Dendritic cell treated with granulocyte-macrophage colony-stimulating factor and Interleukin-4, amounts not matched to agents 40 ng/mL and 50 ng/mL, for 4 days (primary cell): ENCODE measurements around the gene ELN.

Source experiments
- H3K27ac Mint-ChIP-seq: one replicate; pipeline ENCODE4 v1.8.0; 2022; ENCODE audit warnings: mild to moderate bottlenecking, mixed read lengths
- H3K27me3 Mint-ChIP-seq: one replicate; pipeline ENCODE4 v1.8.0; 2022; ENCODE audit warnings: mild to moderate bottlenecking, mixed read lengths
- H3K36me3 Mint-ChIP-seq: one replicate; pipeline ENCODE4 v1.8.0; 2022; ENCODE audit warnings: low read depth, mixed read lengths
- H3K4me1 Mint-ChIP-seq: one replicate; pipeline ENCODE4 v1.8.0; 2022; ENCODE audit warnings: low read depth, mixed read lengths
- H3K4me3 Mint-ChIP-seq: one replicate; pipeline ENCODE4 v1.8.0; 2022; ENCODE audit warnings: mild to moderate bottlenecking, moderate library complexity, mixed read lengths
- H3K9me3 Mint-ChIP-seq: one replicate; pipeline ENCODE4 v1.8.0; 2022; ENCODE audit warnings: mixed read lengths
- intact Hi-C: fragments of 100-400 bp; cut with micrococcal nuclease; formaldehyde crosslinking; loops from one replicate; pipeline ENCODE4 v1.15.0; 2022

ELN gene

DNA sequence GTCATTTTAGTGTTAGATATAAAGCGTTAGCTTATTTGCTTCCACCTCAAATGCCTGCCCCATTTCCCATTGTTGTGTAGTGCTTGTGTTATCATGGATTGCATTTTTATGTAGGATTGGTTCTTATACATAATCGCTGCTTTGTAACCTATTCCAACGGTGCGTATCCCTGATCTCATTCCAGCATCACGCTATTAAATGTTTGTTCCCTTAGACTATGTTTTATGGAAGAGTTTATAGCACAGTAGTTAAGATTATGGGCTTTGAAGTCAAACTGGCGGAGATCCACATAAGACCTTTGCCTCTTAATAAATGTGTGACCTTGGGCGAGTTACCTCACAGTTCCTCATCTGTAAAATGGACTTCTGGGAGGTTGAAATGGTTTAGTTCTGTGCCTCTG is 34.0 kb upstream of the ELN start:
- intact Hi-C loops, result no loop called here
- no peak overlapping the region for H3K27ac Mint-ChIP-seq
- no peaks in the 10 kb centered on the region for H3K36me3 Mint-ChIP-seq
- H3K27me3 Mint-ChIP-seq, result peaks cover 29% of the 10 kb centered on the region
- H3K4me3 Mint-ChIP-seq, result no peak overlapping the region
- peaks cover 5% of the 10 kb centered on the region for H3K4me1 Mint-ChIP-seq
- peaks cover 22% of the 10 kb centered on the region for H3K9me3 Mint-ChIP-seq

DNA sequence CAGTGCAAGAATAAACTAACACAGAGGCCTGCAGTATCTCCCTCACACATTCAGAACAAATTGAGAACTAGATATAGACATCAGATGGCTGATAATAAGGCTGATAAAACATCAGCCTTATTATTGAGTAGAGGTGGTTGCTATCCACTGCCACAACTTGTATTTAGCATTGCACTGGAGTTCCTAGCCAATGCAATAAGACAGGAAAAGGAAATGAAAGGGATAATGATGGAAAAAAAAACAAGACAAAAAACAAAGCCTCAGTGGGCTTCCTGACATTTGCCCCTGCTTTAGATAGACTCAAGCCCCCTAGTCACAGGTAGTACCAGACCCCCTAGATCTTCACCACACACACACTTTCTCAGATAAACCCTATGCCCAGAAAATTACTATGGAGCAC is 33.2 kb upstream of the ELN start:
- H3K4me3 Mint-ChIP-seq, result no peak overlapping the region

DNA sequence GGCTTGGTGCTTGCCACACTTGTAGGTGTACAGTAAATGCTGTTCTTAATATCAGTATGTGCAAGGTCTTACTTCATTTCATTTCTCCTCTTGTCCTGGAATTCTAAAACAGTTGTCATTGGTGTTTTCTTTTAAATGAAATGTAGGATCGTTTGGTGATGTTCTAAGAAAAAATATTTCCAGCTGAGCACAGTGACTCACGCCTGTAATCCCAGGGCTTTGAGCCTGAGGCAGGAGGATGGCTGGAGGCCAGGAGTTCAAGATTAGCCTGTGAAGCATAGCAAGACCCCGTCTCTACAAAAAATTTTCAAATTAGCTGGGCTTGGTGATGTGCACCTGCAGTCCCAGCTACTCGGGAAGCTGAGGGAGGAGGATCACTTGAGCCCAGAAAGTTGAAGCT is 32.6 kb upstream of the ELN start:
- no peak overlapping the region for H3K27ac Mint-ChIP-seq

More for the DNA sequence above, 33.2 kb upstream of the ELN start:
- Mint-ChIP-seq H3K27ac (no peak overlapping the region), H3K36me3 (no peaks in the 10 kb centered on the region), H3K4me1 (peaks cover 5% of the 10 kb centered on the region), H3K27me3 (peaks cover 32% of the 10 kb centered on the region), H3K9me3 (peaks cover 22% of the 10 kb centered on the region)
- intact Hi-C loops, result no loop called here

DNA sequence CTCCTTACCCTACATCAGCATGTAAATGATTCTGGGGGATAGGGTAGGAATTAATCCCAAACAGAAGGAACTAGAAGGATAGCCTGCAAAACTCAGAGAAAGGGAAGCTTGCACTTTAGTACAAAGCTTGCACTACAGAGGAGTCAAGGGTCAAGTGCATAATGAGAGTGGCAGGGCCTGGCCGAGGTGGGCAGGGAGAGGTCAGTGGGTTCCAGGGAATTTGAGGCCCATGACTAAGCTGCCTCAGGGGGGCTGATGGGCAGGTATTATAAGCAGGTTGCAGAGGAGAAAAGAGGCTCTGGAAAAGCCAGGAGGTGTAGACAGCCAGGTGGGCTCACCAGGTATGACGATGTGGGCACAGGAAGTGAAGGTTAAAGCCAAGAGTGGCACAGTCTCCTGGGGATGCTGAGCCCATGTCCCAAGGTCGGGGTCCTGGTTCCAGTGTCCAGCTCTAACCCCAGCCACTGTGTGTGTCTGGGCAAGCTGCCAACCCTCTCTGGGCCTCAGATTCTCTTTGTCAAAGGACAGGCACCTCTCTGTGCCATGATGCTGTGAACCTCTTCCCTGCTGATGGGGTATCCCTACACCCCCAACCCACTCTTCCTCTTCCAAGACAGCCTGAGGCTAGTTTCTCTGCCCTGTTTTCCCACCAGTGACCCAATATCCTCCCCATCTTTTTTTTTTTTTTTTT is 32.0 kb upstream of the ELN start:
- no peak overlapping the region for H3K4me3 Mint-ChIP-seq
- intact Hi-C loops, result no loop called here
- H3K27ac Mint-ChIP-seq, result no peak overlapping the region
- no peaks in the 10 kb centered on the region for H3K36me3 Mint-ChIP-seq
- peaks cover 5% of the 10 kb centered on the region for H3K4me1 Mint-ChIP-seq
- H3K9me3 Mint-ChIP-seq, result peaks cover 22% of the 10 kb centered on the region
- H3K27me3 Mint-ChIP-seq, result peaks cover 29% of the 10 kb centered on the region

More for the DNA sequence above, 32.6 kb upstream of the ELN start:
- H3K9me3 Mint-ChIP-seq, result peaks cover 22% of the 10 kb centered on the region
- peaks cover 30% of the 10 kb centered on the region for H3K27me3 Mint-ChIP-seq
- intact Hi-C loops, result no loop called here
- no peak overlapping the region for H3K4me3 Mint-ChIP-seq
- H3K36me3 Mint-ChIP-seq, result no peaks in the 10 kb centered on the region
- peaks cover 5% of the 10 kb centered on the region for H3K4me1 Mint-ChIP-seq

DNA sequence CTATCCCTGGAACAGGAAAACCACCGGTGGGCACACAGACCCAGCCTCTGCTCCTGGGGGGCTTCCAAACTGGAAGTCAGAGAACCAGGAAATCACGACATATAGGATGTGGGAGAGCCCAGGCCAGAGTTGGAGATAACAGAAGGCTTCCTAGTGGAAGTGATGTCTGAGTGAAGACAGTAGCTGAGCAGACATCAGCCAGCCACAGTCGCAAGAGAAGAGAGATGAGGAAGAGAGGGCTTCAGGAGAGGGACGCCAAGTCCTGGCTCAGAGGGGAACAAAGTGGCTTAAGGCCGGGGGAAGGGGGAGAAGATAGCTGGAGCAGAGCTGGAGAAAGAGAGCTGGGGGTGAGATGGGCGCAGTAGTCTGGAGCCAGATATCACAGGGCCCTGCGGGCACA is 30.9 kb upstream of the ELN start:
- intact Hi-C loops, result no loop called here
- H3K9me3 Mint-ChIP-seq, result peaks cover 22% of the 10 kb centered on the region
- H3K27ac Mint-ChIP-seq, result no peak overlapping the region
- no peaks in the 10 kb centered on the region for H3K36me3 Mint-ChIP-seq
- H3K4me3 Mint-ChIP-seq, result no peak overlapping the region
- peaks cover 16% of the 10 kb centered on the region for H3K4me1 Mint-ChIP-seq
- peaks cover 34% of the 10 kb centered on the region for H3K27me3 Mint-ChIP-seq

DNA sequence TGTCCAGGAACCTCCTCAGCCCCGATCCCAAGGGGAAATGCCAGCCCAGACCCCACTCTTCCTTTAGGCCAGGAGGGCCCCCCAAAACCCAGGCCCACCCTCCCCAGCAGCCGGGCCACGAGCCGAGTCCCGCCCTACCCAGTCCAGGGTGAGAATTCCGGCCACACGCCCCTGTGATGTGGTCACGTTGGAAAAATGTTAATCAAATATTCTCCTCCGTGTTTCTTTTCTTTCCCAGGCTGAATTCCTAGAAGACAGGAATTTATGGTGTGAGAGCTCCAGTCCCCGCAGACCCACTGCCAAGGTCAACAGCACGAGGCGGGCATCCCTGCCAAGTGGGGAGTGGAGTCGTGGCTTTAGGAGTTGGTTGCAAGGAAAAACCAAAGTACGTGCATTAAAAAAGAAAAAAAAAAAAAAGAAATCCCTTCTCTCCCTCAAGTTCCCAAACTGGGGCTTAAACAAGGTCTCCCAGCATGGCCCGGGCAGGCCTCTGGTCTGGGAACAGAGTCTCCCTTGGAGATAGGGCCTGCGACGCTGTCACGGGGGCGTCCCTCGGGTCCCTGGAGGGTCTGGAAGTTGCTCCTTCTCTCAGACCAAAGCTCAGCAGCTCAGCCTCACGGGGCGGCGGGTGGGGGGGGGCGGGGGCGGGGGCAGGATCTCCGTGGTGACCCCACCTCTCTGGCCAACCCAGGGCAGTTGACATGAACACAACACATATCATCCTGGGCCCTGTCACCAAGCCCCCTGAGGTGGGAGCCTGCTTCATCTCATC is 28.1 kb upstream of the ELN start:
- Mint-ChIP-seq H3K27ac (no peak overlapping the region), H3K36me3 (no peaks in the 10 kb centered on the region), H3K4me1 (peaks cover 34% of the 10 kb centered on the region), H3K9me3 (peaks cover 12% of the 10 kb centered on the region), H3K27me3 (peaks cover 34% of the 10 kb centered on the region), H3K4me3 (no peak overlapping the region)
- intact Hi-C loops, result no loop called here

DNA sequence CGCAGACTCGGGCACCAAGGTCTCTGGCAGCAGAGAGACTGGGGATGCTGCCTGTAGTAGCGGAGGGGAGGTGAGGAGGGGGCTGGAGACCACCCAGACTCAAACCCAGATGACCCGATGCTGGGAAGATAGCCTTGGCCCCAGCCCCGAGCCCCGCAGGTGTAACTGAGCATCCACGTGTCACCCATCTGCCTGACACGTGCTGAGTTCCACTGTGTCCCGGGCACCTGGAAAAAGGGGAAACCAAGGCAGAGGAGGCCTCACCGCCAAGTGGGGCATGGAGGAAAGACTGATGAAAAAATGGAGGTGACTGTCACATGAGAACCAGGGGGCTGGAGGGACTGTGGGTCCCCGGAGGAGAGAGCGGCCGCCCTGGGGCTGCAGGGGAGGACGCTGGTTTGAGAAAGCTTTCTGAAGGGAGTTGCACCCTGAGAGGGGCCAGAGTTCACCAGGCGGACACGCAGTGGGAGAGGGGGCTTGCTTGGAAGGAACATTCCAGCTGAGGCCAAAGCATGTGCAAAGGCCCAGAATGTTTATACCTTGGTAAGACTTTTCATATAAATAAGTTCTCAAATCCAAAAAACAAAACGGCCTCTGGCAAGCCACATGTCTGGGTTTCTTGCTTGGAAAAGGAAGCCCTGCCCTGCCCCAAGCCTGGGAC is 27.4 kb upstream of the ELN start:
- Mint-ChIP-seq H3K4me1 (peaks cover 34% of the 10 kb centered on the region), H3K9me3 (peaks cover 4% of the 10 kb centered on the region), H3K36me3 (no peaks in the 10 kb centered on the region), H3K4me3 (no peak overlapping the region), H3K27ac (peak overlapping the region; percentile 28), H3K27me3 (peaks cover 34% of the 10 kb centered on the region)
- intact Hi-C loops, result no loop called here

DNA sequence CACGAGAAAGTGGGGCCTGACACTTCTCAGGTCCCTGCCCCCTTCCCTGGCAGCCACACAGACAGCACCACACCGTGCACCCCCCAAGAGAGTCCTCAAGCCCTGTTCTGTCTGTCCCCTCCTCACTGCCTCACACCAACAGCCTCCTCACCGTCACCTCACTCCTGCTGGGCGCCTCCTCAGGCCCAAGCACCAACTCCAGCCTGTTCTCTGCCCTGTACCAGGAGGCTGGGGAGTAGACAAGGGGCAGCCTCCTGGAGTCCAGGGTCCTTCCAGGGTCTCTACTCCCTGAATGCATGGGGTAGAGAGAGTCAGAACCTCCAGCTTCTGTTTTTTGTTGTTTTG is 26.9 kb upstream of the ELN start:
- Mint-ChIP-seq H3K36me3 (no peaks in the 10 kb centered on the region), H3K4me3 (no peak overlapping the region), H3K27me3 (peaks cover 36% of the 10 kb centered on the region), H3K27ac (peak overlapping the region; percentile 28), H3K9me3 (no peaks in the 10 kb centered on the region), H3K4me1 (peaks cover 34% of the 10 kb centered on the region)
- intact Hi-C loops, result no loop called here

DNA sequence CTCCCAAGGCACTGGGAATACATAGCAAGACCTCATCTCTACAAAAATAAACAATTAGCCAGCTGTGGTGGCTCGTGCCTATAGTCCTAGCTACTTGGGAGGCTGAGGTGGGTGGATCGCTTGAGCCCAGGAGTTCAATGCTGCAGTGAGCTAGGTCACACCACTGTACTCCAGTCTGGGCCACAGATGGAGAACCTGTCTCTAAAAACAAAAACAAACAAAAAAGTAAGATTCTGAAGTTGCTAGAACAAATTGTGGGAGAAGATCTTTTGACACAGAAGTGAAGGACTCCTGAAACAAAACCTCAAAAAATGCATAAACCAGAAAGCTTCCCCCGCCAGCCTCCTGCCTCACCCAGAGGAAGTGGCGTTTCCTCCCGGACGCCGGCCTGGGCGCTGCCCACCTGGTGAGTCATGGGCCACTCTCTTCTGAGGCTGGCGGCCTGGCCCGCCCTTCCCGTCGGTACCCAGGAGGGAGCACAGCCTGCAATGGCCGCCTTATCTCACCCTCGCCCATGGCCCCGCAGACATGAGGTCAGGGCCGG is 25.4 kb upstream of the ELN start:
- intact Hi-C loops, result no loop called here
- Mint-ChIP-seq H3K36me3 (no peaks in the 10 kb centered on the region), H3K27ac (peak overlapping the region; percentile 29), H3K9me3 (no peaks in the 10 kb centered on the region), H3K4me3 (no peak overlapping the region), H3K27me3 (peaks cover 37% of the 10 kb centered on the region), H3K4me1 (peaks cover 36% of the 10 kb centered on the region)

DNA sequence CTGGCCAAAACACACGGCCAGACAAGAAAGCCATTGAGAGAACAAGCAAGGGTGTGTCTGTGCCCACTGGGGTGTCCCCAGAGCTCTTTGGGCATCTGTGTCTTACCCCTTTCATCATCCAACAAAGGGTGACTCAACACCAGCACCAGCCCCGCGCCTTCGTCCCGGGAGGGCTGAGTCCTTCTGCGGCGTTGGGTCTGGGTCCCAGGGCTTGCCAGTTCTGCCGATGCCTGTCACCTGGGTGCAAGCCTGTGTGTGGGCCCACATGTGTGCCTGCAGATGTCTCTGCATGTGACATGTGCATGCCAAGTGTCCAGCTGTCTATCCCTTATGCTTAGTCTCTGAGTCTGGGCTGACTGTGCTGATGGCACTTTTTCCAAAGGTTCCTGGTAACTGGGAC is 24.4 kb upstream of the ELN start:
- Mint-ChIP-seq H3K27ac (no peak overlapping the region), H3K9me3 (no peaks in the 10 kb centered on the region), H3K4me3 (no peak overlapping the region), H3K4me1 (peaks cover 36% of the 10 kb centered on the region), H3K36me3 (no peaks in the 10 kb centered on the region), H3K27me3 (peaks cover 31% of the 10 kb centered on the region)
- intact Hi-C loops, result no loop called here

DNA sequence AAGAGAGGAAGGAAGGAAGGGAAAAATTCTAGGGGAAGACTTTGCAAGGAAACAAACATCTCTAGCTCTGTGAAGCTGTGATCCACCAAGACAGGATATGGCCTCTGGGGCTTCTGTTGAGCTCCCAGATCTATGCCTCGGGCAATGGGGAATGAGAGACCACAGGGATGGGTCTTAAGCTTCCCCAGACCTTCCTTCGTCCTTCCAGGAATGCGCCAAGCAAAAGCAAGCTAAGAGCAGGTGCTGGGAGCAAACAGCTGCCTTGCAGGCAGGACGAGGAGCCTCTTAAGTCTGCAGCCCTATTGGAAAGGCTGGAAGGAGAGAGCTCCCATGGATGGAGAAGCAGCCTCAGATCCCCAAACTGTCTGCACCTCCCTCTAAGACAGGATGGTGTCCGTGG is 21.9 kb upstream of the ELN start:
- intact Hi-C loops, result no loop called here
- H3K27ac Mint-ChIP-seq, result no peak overlapping the region
- peaks cover 27% of the 10 kb centered on the region for H3K27me3 Mint-ChIP-seq
- peaks cover 36% of the 10 kb centered on the region for H3K4me1 Mint-ChIP-seq
- H3K4me3 Mint-ChIP-seq, result no peak overlapping the region
- no peaks in the 10 kb centered on the region for H3K9me3 Mint-ChIP-seq
- no peaks in the 10 kb centered on the region for H3K36me3 Mint-ChIP-seq

DNA sequence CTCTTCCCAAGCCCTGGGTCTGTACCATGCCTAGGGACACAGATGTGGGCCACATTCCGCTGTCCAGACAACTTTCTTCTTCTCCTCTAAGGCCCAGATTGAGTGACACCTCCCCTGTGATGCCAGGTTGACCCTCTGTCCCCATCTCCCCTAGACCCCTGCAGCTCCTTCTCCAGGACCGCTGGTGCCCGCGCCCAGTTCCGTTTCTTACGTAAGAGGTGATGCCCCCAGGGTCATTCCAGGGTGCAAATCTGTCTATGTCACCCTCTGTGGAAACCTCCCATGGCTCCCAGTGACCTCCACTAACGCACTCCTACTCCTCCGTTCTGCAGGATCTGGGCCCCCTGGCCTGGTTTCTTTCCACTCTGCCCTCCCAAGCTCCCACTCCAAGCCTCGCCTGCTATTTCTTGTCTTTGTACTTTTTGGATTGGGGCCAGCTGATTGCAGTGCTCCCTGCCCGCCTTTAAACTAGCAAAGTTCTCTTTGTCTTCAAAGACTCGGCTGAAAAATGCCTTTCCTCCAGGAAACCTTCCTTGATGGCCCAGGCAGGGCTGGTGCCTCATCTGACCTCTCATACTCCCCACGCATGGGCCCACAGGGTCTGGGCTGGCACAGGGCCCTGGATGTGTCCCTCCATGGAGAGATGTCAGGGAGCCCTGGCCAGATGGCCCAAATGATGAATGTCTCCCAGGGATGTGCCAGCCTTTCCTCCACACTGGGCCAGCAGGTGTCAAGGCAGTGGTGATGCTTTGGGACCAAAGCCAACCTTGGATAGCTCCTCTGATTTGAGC is 21.3 kb upstream of the ELN start:
- Mint-ChIP-seq H3K27me3 (peaks cover 22% of the 10 kb centered on the region), H3K36me3 (no peaks in the 10 kb centered on the region), H3K27ac (no peak overlapping the region), H3K9me3 (no peaks in the 10 kb centered on the region), H3K4me1 (peaks cover 29% of the 10 kb centered on the region), H3K4me3 (no peak overlapping the region)
- intact Hi-C loops, result no loop called here

DNA sequence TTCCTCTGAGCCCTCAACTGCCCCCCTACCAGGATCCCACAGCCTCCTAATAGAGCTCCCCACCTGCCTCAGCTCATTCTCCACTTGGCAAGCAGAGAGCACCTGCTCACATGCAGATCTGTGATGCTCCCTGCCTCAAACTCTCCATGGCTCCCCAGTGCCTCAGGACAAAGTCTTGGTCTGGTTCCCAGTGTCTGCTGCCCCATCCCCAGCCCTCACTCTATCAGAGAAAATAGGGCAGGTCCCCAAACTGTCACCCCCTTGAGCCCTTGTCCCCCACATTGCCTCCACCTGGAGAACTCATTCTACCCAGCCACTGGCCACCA is 20.8 kb upstream of the ELN start:
- H3K4me3 Mint-ChIP-seq, result no peak overlapping the region
- H3K4me1 Mint-ChIP-seq, result peaks cover 24% of the 10 kb centered on the region
- H3K36me3 Mint-ChIP-seq, result no peaks in the 10 kb centered on the region
- no peaks in the 10 kb centered on the region for H3K9me3 Mint-ChIP-seq
- H3K27me3 Mint-ChIP-seq, result peaks cover 22% of the 10 kb centered on the region
- H3K27ac Mint-ChIP-seq, result no peak overlapping the region
- intact Hi-C loops, result no loop called here

DNA sequence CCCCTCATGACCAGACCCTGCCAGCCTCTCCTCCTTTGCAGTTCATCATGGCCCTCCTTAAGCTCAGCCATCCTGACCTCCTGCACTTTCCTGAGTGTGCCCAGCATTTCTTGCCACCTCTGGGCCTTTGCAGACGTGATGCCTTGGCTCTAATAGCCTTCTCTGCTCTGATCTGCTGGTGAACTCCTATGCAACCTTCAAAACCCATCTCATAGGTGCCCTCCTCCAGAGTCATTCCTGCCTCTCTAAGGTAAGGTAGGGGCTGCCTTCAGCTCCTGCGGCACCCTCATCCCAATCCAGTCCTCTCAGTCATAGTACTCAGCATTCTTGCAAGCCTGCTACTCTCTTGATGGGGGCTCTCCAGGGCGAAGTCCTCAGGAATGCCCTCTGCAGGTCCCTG is 19.3 kb upstream of the ELN start:
- intact Hi-C loops, result no loop called here
- Mint-ChIP-seq H3K9me3 (no peaks in the 10 kb centered on the region), H3K27me3 (peaks cover 25% of the 10 kb centered on the region), H3K27ac (no peak overlapping the region), H3K4me1 (peaks cover 15% of the 10 kb centered on the region), H3K36me3 (no peaks in the 10 kb centered on the region), H3K4me3 (no peak overlapping the region)
